NCI-H748 (cell line): ENCODE data around the gene PKNOX2.

Source experiments
- DNase-seq: peaks from one replicate; lab custom pipeline; 2025; ENCODE audit not compliant: unreplicated experiment; lab: John Stamatoyannopoulos, UW

The PKNOX2 gene

DNA sequence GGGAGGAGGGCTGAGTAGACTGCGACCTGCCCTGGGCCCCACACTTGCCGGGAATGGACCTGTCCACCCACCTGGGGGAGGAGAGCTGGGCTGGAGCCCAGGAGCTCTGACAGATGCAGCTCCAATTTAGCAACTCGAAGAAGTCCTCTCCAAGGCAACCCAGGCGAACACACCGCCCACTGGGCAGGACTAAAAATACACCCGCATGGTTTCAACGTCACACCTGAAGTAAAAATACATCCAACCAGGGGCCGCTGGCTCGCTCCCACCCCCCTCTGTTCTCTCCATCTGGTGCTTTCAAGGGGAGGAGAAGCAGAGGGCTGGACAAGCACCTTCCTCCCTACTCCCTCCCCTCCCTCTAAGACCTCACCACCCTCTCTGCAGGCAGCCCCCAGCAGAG is 211.6 kb downstream of the PKNOX2 start:
- peak; percentile 36 for DNase-seq

- no peak for DNase-seq
Observed at GRCh38 chr11:125376856-125377255, 212.3 kb downstream of the PKNOX2 start.

GRCh38 chr11:125378083-125378482 is 213.5 kb downstream of the PKNOX2 start:
- no peak for DNase-seq

- no peak for DNase-seq
Observed at GRCh38 chr11:125378571-125378970, 214.0 kb downstream of the PKNOX2 start.

- DNase-seq: no peak
Observed at GRCh38 chr11:125379565-125379964, 215.0 kb downstream of the PKNOX2 start.

GRCh38 chr11:125379981-125380380 is 215.4 kb downstream of the PKNOX2 start:
- no peak for DNase-seq

- no peak for DNase-seq
Observed at GRCh38 chr11:125380756-125381445, 216.3 kb downstream of the PKNOX2 start.

DNA sequence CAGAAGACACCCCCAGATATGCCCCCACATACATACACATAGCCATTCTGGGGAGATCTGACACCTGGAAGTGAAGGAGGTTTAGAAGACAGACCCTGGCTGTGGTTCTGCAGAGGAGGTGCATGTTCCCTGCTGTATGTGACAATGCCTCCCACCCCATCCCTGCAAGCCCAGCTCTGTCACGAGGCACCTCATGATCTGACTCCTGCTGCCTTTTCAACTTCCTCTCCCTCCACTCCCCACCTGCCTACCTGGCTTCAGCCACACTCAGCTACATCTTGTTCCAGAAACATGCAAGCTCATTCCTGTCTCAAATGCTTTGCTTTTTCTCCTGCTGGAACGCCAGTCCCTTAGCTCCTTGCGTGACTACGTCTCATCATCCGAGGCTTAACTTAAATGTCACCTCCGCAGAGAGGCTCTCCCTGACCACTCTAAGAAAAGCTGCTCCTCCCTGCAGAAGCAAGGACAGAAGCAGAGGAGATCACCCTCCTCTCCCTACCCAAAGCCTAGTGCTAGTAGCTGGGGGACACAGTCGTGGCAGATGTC is 217.0 kb downstream of the PKNOX2 start:
- no peak for DNase-seq

DNA sequence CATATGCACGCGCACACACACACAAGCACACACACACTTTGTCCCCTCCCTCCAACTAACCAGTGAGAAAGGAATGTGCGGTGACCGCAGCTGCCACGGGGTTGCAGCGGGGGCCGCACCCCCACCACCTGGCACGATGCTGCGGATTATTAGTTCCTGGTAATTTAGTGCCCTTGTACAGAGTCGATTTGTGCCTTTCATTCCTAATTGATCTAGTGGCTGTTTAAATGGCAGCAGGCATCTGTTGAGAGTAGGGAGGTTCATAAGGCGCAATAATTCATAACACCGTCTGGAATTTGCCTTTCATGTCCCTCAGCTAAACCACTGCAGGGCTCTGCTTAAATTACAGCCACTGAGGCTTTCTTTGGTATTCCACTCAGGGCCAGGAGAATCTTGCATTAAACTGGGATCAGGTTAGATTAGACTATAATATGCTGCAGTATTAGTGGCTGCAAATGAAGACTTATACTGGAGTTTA is 217.8 kb downstream of the PKNOX2 start:
- DNase-seq: no peak

DNA sequence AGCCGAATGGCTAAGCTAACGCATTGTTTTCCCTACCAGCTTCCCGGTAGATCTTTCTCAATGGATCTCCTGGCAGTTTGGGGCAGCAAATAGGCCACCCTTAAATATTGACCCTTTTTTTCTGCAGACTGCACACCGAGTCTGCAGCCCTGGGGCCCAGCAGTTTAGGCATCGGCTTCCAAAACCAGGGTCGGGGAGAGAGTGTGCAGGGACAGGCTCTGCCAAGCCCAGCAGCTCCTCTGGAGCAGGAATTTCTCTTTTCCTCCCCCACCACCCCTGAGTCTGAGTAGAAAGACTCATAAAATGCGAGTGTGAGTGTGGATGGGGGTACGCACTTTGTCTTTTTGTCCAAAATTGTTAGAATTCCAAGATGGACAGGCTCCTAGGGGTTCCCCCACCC is 218.3 kb downstream of the PKNOX2 start:
- no peak for DNase-seq

GRCh38 chr11:125384825-125385224 is 220.3 kb downstream of the PKNOX2 start:
- no peak for DNase-seq

DNA sequence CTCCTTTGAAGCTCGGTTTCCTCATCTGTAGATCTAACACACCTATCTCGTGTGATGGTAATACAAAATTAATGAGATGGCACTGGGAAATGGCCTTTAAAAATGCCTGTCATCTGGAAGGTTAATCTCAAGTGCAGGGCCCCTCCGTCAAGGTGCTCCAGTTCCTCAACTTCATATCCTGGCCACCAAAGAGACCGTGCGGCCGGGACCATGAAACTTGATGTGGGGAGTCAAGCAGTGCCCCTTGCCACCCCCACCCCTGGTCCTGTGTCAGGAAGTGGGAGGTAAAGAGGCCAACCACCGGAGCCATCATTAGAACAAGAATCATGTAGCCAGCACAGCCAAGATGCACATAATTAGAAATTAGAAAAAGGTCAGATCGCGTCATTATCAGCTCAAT is 223.3 kb downstream of the PKNOX2 start:
- no peak for DNase-seq

DNA sequence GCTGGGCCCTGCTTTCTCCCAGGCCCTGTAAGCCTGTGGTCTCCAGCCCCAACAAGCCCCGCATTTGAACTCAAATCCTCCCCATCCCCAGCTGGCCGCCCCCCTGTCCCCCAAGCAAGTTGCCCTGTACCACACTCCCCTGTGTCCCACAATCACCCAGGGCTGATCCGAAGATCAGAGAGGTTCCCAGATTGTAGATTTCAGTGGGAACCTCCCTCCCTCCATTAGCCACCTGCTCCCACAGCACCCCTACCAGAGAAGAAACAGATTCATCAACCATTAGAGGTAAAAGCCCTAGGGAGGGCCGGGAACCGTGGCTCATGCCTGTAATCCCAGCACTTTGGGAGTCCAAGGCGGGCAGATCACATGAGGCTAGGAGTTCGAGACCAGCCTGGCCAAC is 224.1 kb downstream of the PKNOX2 start:
- no peak for DNase-seq

DNA sequence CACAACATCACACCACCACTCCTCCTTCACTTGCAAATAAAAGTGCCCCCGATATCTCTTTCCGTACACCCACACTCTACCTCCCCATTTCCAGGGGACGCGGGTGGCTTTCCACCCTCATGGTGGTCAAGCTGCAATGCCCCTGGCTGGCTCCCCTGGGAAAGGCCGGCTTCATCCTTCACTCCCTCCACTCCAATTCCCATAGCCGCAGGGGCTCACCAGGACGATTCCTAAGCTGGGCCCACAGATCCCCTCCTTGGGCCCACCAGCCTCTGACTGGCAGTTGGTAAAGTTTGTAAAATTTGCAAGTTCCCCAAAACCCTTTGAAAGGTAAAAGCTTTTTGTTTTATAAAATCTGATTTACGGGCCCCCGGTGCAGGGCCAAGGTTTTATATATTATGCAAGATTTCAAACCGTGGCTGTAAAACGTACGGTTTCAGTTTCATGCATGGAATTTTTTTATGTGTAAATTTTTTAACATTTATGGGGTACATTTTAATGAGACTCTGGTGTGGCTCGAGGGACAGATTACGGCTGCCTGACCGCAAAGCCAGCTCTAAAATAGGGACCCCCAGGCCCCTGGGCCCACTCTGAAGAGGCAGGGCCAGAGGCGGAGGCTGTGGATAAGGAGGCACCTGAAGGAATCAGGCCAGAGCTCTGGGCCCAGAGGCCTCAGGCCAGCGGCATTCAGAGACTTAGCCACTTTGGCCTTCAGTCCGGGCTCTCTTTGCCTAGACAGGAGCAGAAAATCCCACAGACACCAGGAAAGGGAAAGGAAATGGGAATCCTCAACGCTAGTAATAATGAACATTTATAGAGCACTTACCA is 225.0 kb downstream of the PKNOX2 start:
- no peak for DNase-seq

- DNase-seq: no peak
Observed at GRCh38 chr11:125390946-125391345, 226.4 kb downstream of the PKNOX2 start.

GRCh38 chr11:125393331-125393730 is 228.8 kb downstream of the PKNOX2 start:
- no peak for DNase-seq

DNA sequence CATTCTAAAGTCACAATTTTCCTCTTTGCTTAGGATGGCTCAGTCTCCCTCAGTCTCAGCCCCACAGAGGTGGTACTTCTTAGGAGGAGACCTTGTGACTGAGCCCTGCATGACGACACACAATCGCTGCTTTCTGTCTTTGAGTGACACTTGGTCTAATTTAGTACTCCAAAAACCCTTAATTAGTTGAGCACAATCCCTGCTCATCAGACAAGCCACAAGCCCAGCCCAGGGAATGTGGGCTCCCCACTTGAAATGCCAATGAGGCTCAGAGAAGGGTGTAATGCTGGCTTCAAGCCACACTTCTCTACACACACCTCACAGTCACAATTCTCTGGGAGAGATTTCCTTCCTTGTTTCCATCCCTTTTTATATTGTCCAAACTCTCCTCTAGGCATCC is 229.7 kb downstream of the PKNOX2 start:
- no peak for DNase-seq

GRCh38 chr11:125397421-125397820 is 232.9 kb downstream of the PKNOX2 start:
- DNase-seq: no peak

DNA sequence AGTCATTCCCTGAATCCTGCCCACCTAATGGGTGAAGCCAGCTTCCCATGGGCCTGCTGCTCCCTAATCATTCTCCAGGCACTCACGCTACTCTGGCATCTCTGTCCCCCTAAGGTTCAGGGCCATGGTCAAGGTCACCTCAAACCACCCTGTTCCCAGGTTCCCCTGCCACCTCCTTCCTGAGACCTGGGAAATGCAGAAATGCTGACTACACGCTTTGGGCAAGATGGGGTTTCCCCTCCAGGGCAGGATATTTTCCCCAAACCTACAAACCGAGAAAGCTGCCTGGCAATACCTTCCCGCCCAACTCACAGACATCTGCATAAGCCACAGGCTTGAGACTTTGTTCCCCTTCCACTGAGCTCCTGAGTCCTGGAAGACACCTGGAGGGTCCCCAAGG is 233.9 kb downstream of the PKNOX2 start:
- no peak for DNase-seq

- DNase-seq: peak; percentile 26
Observed at GRCh38 chr11:125398994-125399640, 234.6 kb downstream of the PKNOX2 start.

- no peak for DNase-seq
Observed at GRCh38 chr11:125399945-125400344, 235.4 kb downstream of the PKNOX2 start.

GRCh38 chr11:125401235-125401634 is 236.7 kb downstream of the PKNOX2 start:
- no peak for DNase-seq
